H54 (cell line): ENCODE data around the gene WDCP.
"Not testable (repeated sequence)": the region's sequence is repeated elsewhere in the genome, so short reads cannot be mapped to it uniquely, and the experiment has no call there.

Experiments used
- DNase-seq: peaks from one replicate; pipeline ENCODE4 v3.0.0; 2011; ENCODE audit warnings: low spot score, mixed read lengths; ENCODE audit not compliant: insufficient read length
- FAIRE-seq: peaks from 3 replicates; lab custom pipeline; 2011; peaks lifted over from hg19 to GRCh38; lab: Jason Lieb, UNC
- POLR2A ChIP-seq: IDR thresholded peaks from 2 replicates; pipeline ENCODE4 v1.6.1; 2011; ENCODE audit warnings: low read depth, mild to moderate bottlenecking, low read length

Gene WDCP

DNA sequence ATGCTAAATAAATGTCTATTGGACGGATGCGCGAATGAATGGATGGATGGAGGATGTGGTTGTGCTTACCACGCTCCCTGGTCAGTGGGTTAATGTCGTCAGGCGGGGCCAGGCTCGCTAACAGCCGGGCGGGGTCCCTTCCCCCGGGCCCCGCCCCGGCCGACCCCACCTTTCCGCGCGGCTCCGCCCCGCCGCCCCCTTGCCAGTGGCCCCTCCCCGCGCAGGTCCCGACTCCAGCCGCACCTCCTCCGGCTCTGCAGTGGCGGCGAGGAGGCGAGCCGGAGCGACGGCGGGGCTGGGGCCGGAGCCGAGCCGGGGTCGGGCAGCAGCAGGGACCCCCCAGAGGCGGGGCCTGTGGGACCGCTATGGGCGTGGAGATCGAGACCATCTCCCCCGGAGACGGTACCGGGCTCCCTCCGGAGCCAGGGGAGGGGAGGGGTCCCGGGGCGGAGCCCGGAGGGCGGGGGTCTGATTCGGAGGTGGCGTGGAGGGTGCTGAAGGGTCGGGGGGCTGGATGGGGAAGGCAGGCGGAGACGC lies 2.4 kb upstream of the WDCP start, which contains the start of gene FKBP1B:
Gene FKBP1B, plus strand, starts transcription at position 257 of the 537 bp plus-strand sequence. Its CDS starts 109 bp downstream, at position 366.
- no peak for FAIRE-seq
- peak; percentile 48; the same call in 1 of the 2 replicates for TF ChIP-seq POLR2A
- DNase-seq: peak; percentile 47

GRCh38 chr2:24048769-24049484 lies 1.7 kb upstream of the WDCP start:
- FAIRE-seq (no peak), DNase-seq (no peak)
- no peak for TF ChIP-seq POLR2A

DNA sequence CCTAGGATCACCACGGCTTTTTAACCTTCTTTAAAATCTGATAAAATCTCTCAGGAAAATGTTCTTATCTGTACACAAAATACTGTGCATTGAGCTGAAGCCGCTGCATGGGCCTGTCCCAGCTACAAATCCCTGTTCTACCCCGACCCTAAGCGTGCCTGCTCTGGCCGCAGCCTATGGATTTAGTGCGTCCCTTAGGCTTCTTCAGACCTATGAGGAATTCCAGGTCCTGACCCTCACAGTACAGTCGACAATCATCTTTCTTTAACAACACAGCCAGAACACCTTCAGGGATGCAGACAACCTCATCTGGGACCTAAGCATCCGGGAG lies 477 bp upstream of the WDCP start:
- no peak for TF ChIP-seq POLR2A
- DNase-seq: no peak
- no peak for FAIRE-seq

GRCh38 chr2:24046599-24046929 lies 627 bp downstream of the WDCP start:
- FAIRE-seq: no peak
- TF ChIP-seq POLR2A: no peak
- DNase-seq: no peak

DNA sequence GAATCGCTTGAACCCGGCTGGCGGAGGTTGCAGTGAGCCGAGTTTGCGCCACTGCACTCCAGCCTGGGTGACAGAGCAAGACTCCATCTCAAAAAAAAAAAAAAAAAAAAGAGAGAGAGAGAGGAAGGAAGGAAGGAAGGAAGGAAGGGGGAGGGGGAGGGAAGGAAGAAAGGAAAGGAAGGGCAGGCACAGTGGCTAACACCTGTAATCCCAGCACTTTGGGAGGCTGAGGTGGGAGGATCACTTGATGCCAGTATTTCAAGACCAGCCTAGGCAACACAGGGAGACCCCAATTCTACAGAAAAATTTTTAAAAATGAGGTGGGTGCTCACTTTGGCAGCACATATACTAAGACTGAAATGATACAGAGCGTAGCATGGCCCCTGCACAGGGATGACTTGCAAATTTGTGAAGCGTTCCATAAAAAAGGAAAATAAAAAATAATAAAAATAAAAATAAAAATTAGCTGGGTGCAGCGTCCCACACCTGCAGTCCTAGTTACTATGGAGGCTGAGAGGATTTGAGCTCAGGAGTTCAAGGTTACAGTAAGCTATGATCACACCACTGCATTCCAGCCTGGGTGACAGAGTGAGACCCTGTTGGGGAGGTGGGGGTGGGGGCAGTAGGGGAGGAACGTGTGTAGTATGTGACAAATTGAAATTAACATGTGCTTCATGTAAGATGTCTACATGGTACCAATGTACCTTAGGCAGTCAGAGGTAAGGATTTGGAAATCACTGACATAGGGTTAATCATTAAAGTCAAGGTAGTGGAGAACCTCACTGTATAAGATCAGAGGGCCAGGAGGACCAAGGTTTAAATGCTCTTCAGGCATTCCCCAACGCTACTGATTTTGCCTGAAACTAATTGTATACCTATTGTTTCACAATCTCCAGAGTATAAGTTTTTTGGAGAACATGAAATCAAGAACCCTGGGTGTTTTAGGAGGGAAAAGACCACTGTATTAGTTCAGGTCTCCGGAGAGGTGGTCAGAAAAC lies 1.4 kb downstream of the WDCP start:
- DNase-seq (no peak), FAIRE-seq (no peak)
- no peak for TF ChIP-seq POLR2A

DNA sequence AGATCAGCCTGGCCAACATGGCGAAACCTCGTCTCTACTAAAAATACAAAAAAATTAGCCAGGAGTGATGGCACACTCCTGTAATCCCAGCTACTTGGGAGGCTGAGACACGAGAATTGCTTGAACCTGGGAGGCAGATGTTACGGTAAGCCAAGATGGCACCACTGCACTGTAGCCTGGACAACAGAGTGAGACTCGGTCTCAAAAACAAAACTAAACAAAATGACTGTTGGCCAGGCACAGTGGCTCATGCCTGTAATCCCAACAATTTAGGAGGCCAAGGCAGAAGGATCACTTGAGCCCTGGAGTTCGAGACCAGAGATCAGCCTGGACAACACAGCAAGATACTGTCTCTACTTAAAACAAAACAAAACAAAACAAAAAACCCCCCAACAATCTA lies 4.1 kb downstream of the WDCP start:
- not testable (repeated sequence) for FAIRE-seq, DNase-seq

- no peak for TF ChIP-seq POLR2A
- no peak for FAIRE-seq
These were observed 6.7 kb downstream of the WDCP start for GRCh38 chr2:24040511-24040910.

GRCh38 chr2:24038786-24039499 lies 8.2 kb downstream of the WDCP start:
- FAIRE-seq (no peak), DNase-seq (no peak)
- TF ChIP-seq POLR2A: no peak

More at GRCh38 chr2:24040511-24040910, 6.7 kb downstream of the WDCP start:
- DNase-seq: no peak

GRCh38 chr2:24026233-24026632 lies 21.0 kb downstream of the WDCP start:
- FAIRE-seq: no peak
- no peak for DNase-seq
- TF ChIP-seq POLR2A: no peak

- TF ChIP-seq POLR2A: no peak
- FAIRE-seq: no peak
- no peak for DNase-seq
These were observed 22.1 kb downstream of the WDCP start for GRCh38 chr2:24024996-24025663.

GRCh38 chr2:24024018-24024417 lies 23.2 kb downstream of the WDCP start:
- TF ChIP-seq POLR2A: no peak
- DNase-seq (no peak), FAIRE-seq (no peak)

- FAIRE-seq: no peak
These were observed 24.1 kb downstream of the WDCP start for GRCh38 chr2:24022975-24023575.

More at GRCh38 chr2:24022975-24023575, 24.1 kb downstream of the WDCP start:
- no peak for DNase-seq
- no peak for TF ChIP-seq POLR2A
